Right lobe of liver (tissue), 6 donors: ENCODE measurements around the gene PARP15. TPM values are rescaled to one million over a fixed set of nuclear protein-coding genes. Genes with fewer than 3 reads are reported as not detected.

Source experiments
- ATAC-seq, 4 donors: fragments of 200-7000 bp; cut with Tn5 transposase; one replicate each; pipeline ENCODE4 v1.9.1; 2020; ENCODE audit warnings: mild to moderate bottlenecking in 4 of 4, moderate library complexity in 4 of 4
- DNase-seq, 3 donors: peaks; one replicate each; pipeline ENCODE4 v3.0.0-alpha.2; 2020
- H3K27ac ChIP-seq, 3 donors: fragments of 200-600 bp; one replicate each; pipeline ENCODE4 v1.8.0; 2022
- H3K27me3 ChIP-seq, 2 donors: fragments of 200-600 bp; one replicate each; pipeline ENCODE4 v1.8.0; 2022
- H3K36me3 ChIP-seq, 4 donors: fragments of 200-600 bp; sonication (generic) in 1 of 4; one replicate each; pipeline versions ENCODE4 v1.5.1 to v1.8.0; 2017 to 2022; ENCODE audit warnings: control low read depth in 1 of 4
- H3K4me1 ChIP-seq, 4 donors: fragments of 200-600 bp; sonication (generic) in 1 of 4; one replicate each; pipeline versions ENCODE4 v1.5.1 to v1.8.0; 2017 to 2022; ENCODE audit warnings: control low read depth in 1 of 4
- H3K4me3 ChIP-seq, 3 donors: fragments of 200-600 bp; one replicate each; pipeline ENCODE4 v1.8.0; 2022
- H3K9me3 ChIP-seq, 4 donors: fragments of 200-600 bp; sonication (generic) in 1 of 4; one replicate each; pipeline versions ENCODE4 v1.5.1 to v1.8.0; 2017 to 2022; ENCODE audit warnings: control low read depth in 1 of 4
- POLR2A ChIP-seq: fragments of 450-650 bp; IDR thresholded peaks from one replicate; pipeline ENCODE4 v1.6.1; 2017; ENCODE audit warnings: antibody characterized with exemption, mild to moderate bottlenecking
- WGBS: methylation state at CpG from one replicate; pipeline ENCODE4 v1.1.6; 2018; ENCODE audit warnings: low coverage, low lambda C conversion rate; ENCODE audit not compliant: insufficient coverage; ENCODE audit errors: missing lambda C conversion rate; 5-methylcytosine and 5-hydroxymethylcytosine counted together
- intact Hi-C, 2 donors: fragments of 100-400 bp; cut with DNase I; formaldehyde crosslinking; loops; one replicate each; pipeline versions ENCODE4 v1.11.2 to v1.14.1; 2022
- long read RNA-seq: library from polyadenylated mRNA; unstranded; transcript quantifications from one replicate; pipeline ENCODE4 v2.0.0, GENCODE V29; 2019
- total RNA-seq, 6 experiments: library from RNA; depleted of rRNA in 2 of 6; stranded (reverse); fragments of >200 nt in 2 of 6; fragmentation: NEBNext Ultra II Directional in 3 of 6; extraction: Animal tissue kit (Norgen Biotek cat#: 25700) in 3 of 6; gene quantifications; one replicate each; pipeline versions ENCODE4 v1.1.0 to v1.2.4, GENCODE V29; 2016 to 2023
- TF ChIP-seq, protein P1 (sequence below), 4 donors: fragments of 200-600 bp in 3 of 4; fragments of 450-650 bp in 1 of 4; IDR thresholded peaks; one replicate each; pipeline versions ENCODE4 v1.5.1 to v1.8.0; 2016 to 2022; ENCODE audit warnings: antibody characterized with exemption in 4 of 4, mild to moderate bottlenecking in 2 of 4
- donor health status: DM: no; HTN: yes; CAD: no.
- donor health status: DM: no; HTN: no; CAD: no.
- donor health status: DM: no; HTN: no; CAD: no.
- donor health status: DM: no; HTN: yes; CAD: no.
- donor health status: DM: no; HTN: yes; CAD: no.

The PARP15 gene
- 1 to 10 TPM in 4 of 6 experiments, under 1 TPM in 2; 0.37 to 1.5 (median 1.3) TPM for total RNA-seq
- long read RNA-seq, partial matches to known transcripts = 0 of 1 reads
- long read RNA-seq, other reads (novel, unspliced or antisense) = 1 of 1 reads

DNA sequence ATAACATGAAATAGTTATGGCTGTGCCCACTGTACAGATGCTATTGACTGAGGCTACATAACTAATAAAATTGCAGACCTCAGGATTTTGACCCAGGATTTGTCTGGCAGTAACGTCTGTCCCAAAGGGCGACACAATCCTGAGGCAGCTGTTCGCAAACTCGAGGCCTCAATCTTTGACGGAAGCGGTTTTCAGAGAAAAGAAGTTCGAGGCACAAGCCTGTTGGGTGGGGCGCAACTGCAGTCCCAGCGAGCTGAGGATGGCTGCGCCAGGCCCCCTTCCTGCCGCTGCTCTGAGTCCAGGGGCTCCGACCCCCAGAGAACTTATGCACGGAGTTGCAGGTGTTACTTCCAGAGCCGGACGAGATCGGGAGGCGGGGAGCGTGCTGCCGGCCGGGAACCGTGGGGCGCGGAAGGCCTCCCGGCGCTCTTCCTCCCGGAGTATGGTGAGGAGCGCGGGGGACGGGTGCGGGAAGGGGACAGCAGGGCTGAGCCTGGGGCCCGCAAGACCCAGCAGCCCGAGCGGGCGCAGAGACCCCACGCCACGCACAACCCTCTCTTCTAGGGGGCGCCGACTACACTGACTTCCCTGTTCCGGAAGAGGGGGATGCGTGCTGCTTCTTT, at the start of gene PARP15:
PARP15 (plus strand) TSS at position 242 of the 623 bp plus-strand sequence; CDS start at position 260, 18 bp downstream.
- no peaks in the 10 kb centered on the region for H3K27me3 ChIP-seq
- H3K27ac ChIP-seq = peak within 1 kb of the TSS in 1 of 3 donors; percentile 39
- TF ChIP-seq POLR2A = no peak
- TF ChIP-seq, protein P1, sequence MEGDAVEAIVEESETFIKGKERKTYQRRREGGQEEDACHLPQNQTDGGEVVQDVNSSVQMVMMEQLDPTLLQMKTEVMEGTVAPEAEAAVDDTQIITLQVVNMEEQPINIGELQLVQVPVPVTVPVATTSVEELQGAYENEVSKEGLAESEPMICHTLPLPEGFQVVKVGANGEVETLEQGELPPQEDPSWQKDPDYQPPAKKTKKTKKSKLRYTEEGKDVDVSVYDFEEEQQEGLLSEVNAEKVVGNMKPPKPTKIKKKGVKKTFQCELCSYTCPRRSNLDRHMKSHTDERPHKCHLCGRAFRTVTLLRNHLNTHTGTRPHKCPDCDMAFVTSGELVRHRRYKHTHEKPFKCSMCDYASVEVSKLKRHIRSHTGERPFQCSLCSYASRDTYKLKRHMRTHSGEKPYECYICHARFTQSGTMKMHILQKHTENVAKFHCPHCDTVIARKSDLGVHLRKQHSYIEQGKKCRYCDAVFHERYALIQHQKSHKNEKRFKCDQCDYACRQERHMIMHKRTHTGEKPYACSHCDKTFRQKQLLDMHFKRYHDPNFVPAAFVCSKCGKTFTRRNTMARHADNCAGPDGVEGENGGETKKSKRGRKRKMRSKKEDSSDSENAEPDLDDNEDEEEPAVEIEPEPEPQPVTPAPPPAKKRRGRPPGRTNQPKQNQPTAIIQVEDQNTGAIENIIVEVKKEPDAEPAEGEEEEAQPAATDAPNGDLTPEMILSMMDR (IDR thresholded peaks at IDR 0.05) = no peak
- H3K9me3 ChIP-seq = peaks cover 0 to 9% (median 4%) of the 10 kb centered on the region in 4 donors
- ATAC-seq (peak; percentile 13 to 53 (median 42)), DNase-seq (peak in 2 of 3 donors; percentile 31 to 60)
- peaks cover 0 to 15% (median 2%) of the 10 kb centered on the region in 4 donors for H3K4me1 ChIP-seq
- intact Hi-C loops = no loop called here
- 13% methylated on average over 14 of the region's 40 CpGs for WGBS
- peak within 1 kb of the TSS; percentile 31 to 56 (median 36) for H3K4me3 ChIP-seq
- H3K36me3 ChIP-seq = no peaks in the 10 kb centered on the region

GRCh38 chr3:122530164-122530563, 47.3 kb upstream of the PARP15 start:
- no peak overlapping the region for H3K4me3 ChIP-seq
- no peak for TF ChIP-seq POLR2A
- TF ChIP-seq, protein P1 (IDR thresholded peaks at IDR 0.05) = no peak
- DNase-seq = no peak
- intact Hi-C loops = loop anchor here in 1 of 2 donors (10.0 kb wide), 1 partner anchor 105 kb away; no protein-coding TSS in a partner anchor
- peak; percentile 36 to 50 (median 40) for ATAC-seq
- no peaks in the 10 kb centered on the region for H3K27me3 ChIP-seq
- H3K4me1 ChIP-seq = no peaks in the 10 kb centered on the region
- H3K36me3 ChIP-seq = peaks cover 0 to 62% (median 25%) of the 10 kb centered on the region in 4 donors
- no peaks in the 10 kb centered on the region for H3K9me3 ChIP-seq
- 36% methylated on average over 2 of the region's 2 CpGs for WGBS
- no peak overlapping the region for H3K27ac ChIP-seq

DNA sequence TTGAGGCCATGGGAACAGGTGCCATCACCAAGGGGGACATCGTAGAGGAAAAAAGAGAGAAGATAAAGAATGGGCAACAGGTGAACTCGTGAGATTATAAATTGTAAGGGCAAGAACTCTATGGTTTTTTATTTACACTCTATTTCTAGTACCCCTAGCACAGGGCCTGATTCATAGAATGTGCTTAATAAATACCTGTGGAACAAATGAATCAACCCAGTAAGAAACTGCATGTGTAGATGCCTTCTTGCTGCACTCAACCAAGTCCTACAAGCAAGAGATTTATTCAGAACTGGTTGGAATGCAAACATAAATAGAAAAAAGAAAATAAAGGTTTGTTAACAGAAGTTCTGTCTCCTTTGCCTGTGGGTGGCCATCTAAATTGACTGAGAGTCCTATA, 44.0 kb upstream of the PARP15 start:
- H3K36me3 ChIP-seq = peaks cover 5 to 73% (median 35%) of the 10 kb centered on the region in 4 donors

GRCh38 chr3:122533931-122534334, 43.5 kb upstream of the PARP15 start:
- no peaks in the 10 kb centered on the region for H3K9me3 ChIP-seq
- no peak overlapping the region for H3K4me3 ChIP-seq
- WGBS = 72% methylated on average over 1 of the region's 1 CpG
- ATAC-seq = peak in 1 of 4 donors; percentile 72
- DNase-seq = no peak
- TF ChIP-seq, protein P1 (IDR thresholded peaks at IDR 0.05) = no peak
- no peak for TF ChIP-seq POLR2A
- H3K27ac ChIP-seq = no peak overlapping the region
- H3K36me3 ChIP-seq = peaks cover 5 to 73% (median 35%) of the 10 kb centered on the region in 4 donors
- no peaks in the 10 kb centered on the region for H3K4me1 ChIP-seq
- H3K27me3 ChIP-seq = no peaks in the 10 kb centered on the region
- intact Hi-C loops = loop anchor here in 1 of 2 donors (10.0 kb wide), 1 partner anchor 109 kb away; no protein-coding TSS in a partner anchor

More for the DNA sequence above, 44.0 kb upstream of the PARP15 start:
- Histone ChIP-seq H3K9me3 (no peaks in the 10 kb centered on the region), H3K27me3 (no peaks in the 10 kb centered on the region), H3K4me1 (no peaks in the 10 kb centered on the region), H3K4me3 (no peak overlapping the region), H3K27ac (no peak overlapping the region)
- WGBS = 92% methylated on average over 2 of the region's 2 CpGs
- no peak for TF ChIP-seq POLR2A
- TF ChIP-seq, protein P1 (IDR thresholded peaks at IDR 0.05) = no peak
- DNase-seq = no peak
- intact Hi-C loops = loop anchor here in 1 of 2 donors (10.0 kb wide), 1 partner anchor 109 kb away; no protein-coding TSS in a partner anchor
- no peak for ATAC-seq
